Lower leg skin (tissue), 4 donors: ENCODE measurements around the gene DAB2IP. TPM values are rescaled to one million over a fixed set of nuclear protein-coding genes. Genes with fewer than 3 reads are reported as not detected.

Experiments used
- DNase-seq, 2 donors: peaks; one replicate each; pipeline ENCODE4 v3.0.0-alpha.2; 2019; ENCODE audit warnings: low spot score in 2 of 2
- H3K4me3 ChIP-seq: fragments of 200-600 bp; sonication (generic); 2 replicates; pipeline ENCODE4 v1.5.1; 2017; ENCODE audit warnings: mild to moderate bottlenecking, low read depth; ENCODE audit not compliant: poor library complexity, severe bottlenecking
- CTCF ChIP-seq, 3 donors: fragments of 450-650 bp; IDR thresholded peaks; one replicate each; pipeline ENCODE4 v1.5.1; 2016; ENCODE audit warnings: antibody characterized with exemption in 3 of 3, mild to moderate bottlenecking in 3 of 3, moderate library complexity in 2 of 3
- POLR2A ChIP-seq, 2 donors: fragments of 450-650 bp; IDR thresholded peaks; one replicate each; pipeline ENCODE4 v1.6.1; 2016 to 2017; ENCODE audit warnings: antibody characterized with exemption in 2 of 2, mild to moderate bottlenecking in 1 of 2, moderate library complexity in 1 of 2
- WGBS, 2 donors: methylation state at CpG; one replicate each; pipeline ENCODE4 v1.1.5; 2018; 5-methylcytosine and 5-hydroxymethylcytosine counted together
- intact Hi-C: fragments of 100-400 bp; cut with DNase I; formaldehyde crosslinking; loops from one replicate; pipeline ENCODE4 v1.15.0; 2023; ENCODE audit warnings: low total_unique reads
- total RNA-seq, 4 donors: library from RNA; depleted of rRNA; stranded (reverse); fragments of >200 nt; gene quantifications; one replicate each; pipeline ENCODE4 v1.1.0, GENCODE V29; 2016

The DAB2IP gene
- total RNA-seq, 4 donors from 2014 or later = 42.5 to 68.0 (median 57.0) TPM

- TF ChIP-seq CTCF (IDR thresholded peaks at IDR 0.05) (no peak), POLR2A (IDR thresholded peaks at IDR 0.05) (no peak)
- no peak for DNase-seq
- H3K4me3 ChIP-seq = no peak overlapping the region
- WGBS, 2 donors = 85 to 88% methylated on average over 10 of the region's 10 CpGs
- intact Hi-C loops = no loop called here
Observed at GRCh38 chr9:121729769-121730562, 78.5 kb downstream of the DAB2IP start.

GRCh38 chr9:121731090-121731489 lies 79.7 kb downstream of the DAB2IP start:
- intact Hi-C loops = no loop called here
- no peak overlapping the region for H3K4me3 ChIP-seq
- DNase-seq = no peak
- TF ChIP-seq POLR2A (IDR thresholded peaks at IDR 0.05) (no peak), CTCF (IDR thresholded peaks at IDR 0.05) (no peak)
- 82 to 91% methylated on average over 5 of the region's 5 CpGs for WGBS, 2 donors

- no peak overlapping the region for H3K4me3 ChIP-seq
- intact Hi-C loops = no loop called here
- TF ChIP-seq CTCF (IDR thresholded peaks at IDR 0.05) = no peak
- TF ChIP-seq POLR2A (IDR thresholded peaks at IDR 0.05) = no peak
- 41 to 47% methylated on average over 7 of the region's 7 CpGs for WGBS, 2 donors
- DNase-seq = no peak
Observed at GRCh38 chr9:121731919-121732318, 80.5 kb downstream of the DAB2IP start.

GRCh38 chr9:121732389-121732788 lies 81.0 kb downstream of the DAB2IP start:
- intact Hi-C loops = no loop called here
- DNase-seq = no peak
- 81 to 82% methylated on average over 5 of the region's 5 CpGs for WGBS, 2 donors
- no peak for TF ChIP-seq CTCF (IDR thresholded peaks at IDR 0.05)
- TF ChIP-seq POLR2A (IDR thresholded peaks at IDR 0.05) = no peak
- H3K4me3 ChIP-seq = no peak overlapping the region

GRCh38 chr9:121732886-121733285 lies 81.5 kb downstream of the DAB2IP start:
- no peak overlapping the region for H3K4me3 ChIP-seq
- DNase-seq = no peak
- no peak for TF ChIP-seq CTCF (IDR thresholded peaks at IDR 0.05)
- no peak for TF ChIP-seq POLR2A (IDR thresholded peaks at IDR 0.05)
- intact Hi-C loops = no loop called here
- 89 to 95% methylated on average over 4 of the region's 4 CpGs for WGBS, 2 donors

- TF ChIP-seq CTCF (IDR thresholded peaks at IDR 0.05) (no peak), POLR2A (IDR thresholded peaks at IDR 0.05) (no peak)
- intact Hi-C loops = no loop called here
- no peak overlapping the region for H3K4me3 ChIP-seq
- WGBS, 2 donors = 95 to 97% methylated on average over 1 of the region's 1 CpG
- DNase-seq = no peak
Observed at GRCh38 chr9:121734465-121734864, 83.0 kb downstream of the DAB2IP start.
